Activated naive CD8-positive, alpha-beta T cell treated with anti-CD3 and anti-CD28 coated beads, Interleukin-2, amount 50 U/mL, for 16 hours (primary cell): ENCODE results near the gene TRIM61.
"Not testable (repeated sequence)": the region's sequence is repeated elsewhere in the genome, so short reads cannot be mapped to it uniquely, and the experiment has no call there.

ENCODE experiments used
- DNase-seq: peaks from one replicate; pipeline ENCODE4 v3.0.0-alpha.2; 2020; ENCODE audit warnings: low read depth, low spot score

Gene TRIM61

DNA sequence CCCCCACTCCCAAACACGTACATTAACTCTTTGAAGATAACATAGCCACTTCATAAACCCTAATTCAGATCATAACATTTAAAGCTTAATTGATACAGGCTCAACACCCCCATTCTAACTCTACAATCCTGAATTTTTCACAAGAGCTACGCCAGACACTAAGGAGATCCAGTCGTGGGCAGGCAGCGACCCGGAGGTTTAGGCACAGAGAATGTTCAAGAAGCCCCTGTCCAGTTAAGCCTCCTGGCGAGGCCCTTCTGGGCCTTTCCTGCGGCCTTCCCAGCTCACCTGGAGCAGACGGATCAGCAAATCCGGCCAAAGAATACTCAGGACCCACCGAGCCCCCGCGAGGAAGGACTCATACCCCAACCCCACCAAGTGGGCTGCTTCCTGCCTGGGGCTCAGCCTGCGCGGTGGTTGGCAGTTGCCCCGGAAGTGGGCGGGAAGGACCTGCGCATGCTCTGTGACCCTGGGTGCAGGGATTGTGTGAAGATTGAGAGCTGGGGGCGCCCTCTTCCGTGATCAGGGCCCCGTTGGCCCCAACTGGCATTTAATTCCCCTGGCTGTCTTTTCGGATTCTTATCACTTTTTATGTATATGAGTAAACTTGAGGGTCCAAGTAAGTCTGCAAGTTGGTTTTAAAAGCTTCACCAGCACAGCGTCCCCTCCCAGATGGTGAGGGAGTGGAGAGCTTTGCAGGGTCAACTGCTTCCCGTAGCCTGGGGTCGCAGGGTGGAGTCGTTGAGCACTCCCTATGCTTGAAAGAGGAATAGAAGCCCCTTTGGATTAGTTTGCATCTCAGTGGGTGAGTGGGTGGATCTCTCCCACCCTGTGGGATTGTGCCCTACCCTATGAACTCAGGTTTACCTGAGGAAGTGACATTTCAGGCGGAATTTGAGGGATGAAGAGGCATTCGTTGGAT is at the start of gene TRIM61:
TRIM61 (minus strand) TSS at position 415 of the 922 bp plus-strand sequence. CDS start 7,655 bp downstream, outside the sequence.
- DNase-seq, result peak; percentile 22

DNA sequence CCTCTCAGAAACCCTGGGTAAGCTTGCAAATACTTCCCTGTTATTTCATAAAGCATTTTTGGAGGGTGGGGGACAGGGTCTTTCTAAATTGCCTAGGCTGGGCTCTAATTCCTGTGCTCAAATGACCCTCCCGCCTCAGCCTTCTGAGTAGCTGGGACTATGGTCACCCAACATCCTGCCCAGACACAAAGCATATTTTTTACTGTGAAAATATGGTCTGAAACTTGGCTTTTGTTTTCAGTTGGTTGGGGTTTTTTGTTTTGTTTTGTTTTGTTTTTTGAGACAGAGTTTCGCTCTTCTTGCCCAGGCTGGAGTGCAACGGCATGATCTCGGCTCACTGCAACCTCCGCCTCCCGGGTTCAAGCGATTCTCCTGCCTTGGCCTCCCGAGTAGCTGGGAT is 48.3 kb upstream of the TRIM61 start:
- not testable (repeated sequence) for DNase-seq

DNA sequence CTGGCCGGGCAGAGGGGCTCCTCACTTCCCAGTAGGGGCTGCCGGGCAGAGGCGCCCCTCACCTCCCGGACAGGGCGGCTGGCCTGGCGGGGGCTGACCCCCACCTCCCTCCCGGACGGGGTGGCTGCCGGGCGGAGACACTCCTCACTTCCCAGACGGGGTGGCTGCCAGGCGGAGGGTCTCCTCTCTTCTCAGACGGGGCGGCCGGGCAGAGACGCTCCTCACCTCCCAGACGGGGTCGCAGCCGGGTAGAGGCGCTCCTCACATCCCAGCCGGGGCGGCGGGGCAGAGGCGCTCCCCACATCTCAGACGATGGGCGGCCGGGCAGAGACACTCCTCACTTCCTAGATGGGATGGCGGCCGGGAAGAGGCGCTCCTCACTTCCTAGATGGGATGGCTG is 42.5 kb upstream of the TRIM61 start:
- DNase-seq, result not testable (repeated sequence)

DNA sequence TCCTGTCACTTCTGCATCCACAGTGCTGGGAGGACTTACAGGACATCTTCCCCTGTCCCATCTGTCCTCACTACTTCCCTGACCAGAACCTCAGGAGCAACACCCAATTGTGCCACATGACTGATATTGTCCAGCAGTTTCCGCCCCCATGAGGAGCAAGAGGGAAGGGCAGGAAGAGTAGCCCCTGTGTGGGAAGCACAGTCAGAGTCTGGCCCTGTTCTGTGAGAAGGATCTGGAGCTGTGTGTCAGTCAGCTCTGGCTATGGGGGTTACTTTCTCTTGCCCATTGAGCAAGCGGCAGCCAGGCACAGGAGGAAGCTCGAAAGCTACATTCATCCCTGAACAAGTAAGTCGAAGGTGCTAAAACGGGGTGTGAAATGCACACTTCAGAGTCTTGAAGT is 39.5 kb upstream of the TRIM61 start:
- no peak for DNase-seq

DNA sequence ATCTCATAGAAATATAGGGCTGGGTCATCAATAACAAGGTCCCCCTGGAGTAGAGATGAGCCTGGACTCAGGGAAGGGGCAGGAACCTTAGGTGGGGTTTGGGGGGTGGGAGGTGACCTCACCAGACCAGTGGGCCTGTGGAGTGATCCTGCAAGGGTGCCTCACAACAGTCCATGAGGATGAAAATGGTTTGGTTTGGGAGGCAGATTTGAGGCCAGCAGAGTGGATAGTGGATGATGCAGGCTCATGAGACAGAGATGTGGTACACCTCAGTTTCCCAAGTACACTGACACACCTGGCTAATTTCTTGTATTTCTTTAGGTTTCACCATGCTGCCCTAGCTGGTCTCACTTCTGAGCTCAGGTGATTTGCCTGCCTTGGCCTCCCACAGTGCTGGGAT is 36.2 kb upstream of the TRIM61 start:
- no peak for DNase-seq

DNA sequence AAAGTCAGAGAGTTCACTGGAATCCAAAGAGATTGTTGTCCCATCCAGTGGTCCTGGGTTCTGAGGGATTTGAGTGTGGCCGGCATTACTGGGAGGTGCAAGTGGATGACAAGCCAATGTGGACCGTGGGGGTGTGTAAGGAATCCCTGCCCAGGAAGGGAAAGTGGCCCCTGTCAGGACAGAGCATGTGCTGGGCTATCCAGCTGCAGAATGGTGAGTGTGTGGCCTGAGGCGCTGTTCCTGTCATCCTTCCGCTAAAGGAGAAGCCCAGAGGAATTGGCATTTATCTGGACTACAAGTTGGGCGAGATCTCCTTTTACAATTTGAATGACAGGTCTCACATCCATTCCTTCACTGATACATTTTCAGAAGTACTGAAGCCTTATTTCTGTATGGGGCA is 33.9 kb upstream of the TRIM61 start:
- no peak for DNase-seq

DNA sequence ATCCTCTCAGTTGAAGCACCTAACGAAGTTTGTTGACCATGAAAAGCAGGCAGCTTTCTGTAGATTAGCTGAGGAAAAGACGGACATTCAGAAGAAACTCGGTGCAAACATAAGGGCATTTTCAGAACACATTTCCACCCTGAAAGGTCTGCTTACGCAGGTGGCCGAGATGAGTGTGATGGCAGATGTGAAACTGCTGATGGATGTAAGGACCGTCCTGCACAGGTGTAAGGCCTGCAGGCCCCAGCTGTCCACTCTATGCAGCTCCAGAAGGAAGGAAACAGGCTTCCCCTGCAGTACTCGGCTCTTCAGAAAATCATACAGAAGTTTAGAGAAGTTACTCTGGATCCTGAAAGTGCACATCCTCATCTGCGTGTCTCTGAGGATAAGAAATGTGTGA is 33.5 kb upstream of the TRIM61 start:
- no peak for DNase-seq

DNA sequence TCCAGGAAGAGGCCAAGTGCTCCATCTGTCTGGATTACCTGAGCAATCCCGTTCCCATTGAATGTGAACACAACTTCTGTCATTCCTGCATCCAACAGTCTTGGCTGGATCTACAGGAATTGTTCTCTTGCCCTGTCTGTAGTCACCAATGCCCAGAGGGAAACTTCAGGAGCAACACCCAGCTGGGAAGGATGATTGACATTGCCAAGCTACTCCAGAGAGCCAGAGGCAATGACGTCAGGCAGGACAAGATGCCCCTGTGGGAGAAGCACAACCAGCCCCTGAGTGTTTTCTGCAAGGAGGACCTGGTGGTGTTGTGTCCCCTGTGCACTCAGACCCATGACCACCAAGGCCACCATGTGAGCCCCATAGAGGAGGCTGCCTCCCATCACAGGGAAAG is 33.0 kb upstream of the TRIM61 start:
- no peak for DNase-seq

DNA sequence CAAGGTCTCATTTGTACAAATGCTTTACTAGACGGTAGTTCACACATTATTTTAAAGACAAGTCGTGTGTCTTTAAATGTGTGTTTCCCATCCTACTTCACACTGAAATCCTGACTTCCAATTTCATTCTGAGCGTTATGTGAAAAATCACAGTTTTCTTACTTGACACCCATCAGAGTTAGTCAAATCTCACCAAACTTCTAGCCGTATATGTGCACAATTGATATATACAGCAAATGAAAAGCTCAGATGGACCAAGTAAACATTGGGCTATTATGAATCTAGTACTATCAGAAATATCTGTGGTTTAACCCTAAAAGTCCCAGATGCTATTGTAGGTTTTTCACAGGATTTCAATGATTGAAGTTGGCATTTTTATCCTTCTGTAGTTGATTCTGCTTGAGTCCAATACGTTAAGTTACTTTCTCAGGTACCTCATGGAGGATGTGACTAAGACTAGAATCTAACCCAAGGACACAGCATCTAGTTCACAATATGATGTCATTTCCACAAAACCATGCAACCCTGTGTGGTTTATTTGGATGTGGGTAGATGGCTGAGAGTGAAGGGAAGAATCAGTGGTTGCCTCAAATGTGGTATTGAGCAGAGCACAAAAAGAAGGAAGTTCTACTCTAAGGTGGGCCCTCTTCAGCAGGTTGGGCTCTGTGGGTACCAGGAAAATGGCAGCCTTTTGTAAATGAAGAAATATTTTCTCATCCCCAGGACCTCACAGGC is 32.2 kb upstream of the TRIM61 start:
- no peak for DNase-seq

DNA sequence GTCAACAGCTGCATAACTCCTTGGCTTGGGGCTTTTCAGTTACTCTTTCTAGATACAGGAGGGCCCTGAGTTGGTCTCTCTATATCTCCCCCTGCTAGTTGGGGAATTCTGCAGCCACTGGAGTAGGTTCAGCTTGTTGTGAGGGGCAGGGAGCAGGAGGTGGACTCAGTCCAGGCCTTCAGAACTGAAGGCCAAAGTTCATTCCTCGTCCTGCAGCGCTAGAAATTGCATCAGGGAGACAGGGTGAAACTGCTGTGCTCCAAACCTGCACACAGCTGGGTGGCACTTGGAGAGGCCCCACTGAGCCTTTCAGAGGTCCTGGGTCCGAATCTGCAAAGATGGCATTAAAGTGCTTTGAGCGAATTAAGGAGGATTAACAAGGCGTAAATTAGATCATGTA is 29.4 kb upstream of the TRIM61 start:
- no peak for DNase-seq

DNA sequence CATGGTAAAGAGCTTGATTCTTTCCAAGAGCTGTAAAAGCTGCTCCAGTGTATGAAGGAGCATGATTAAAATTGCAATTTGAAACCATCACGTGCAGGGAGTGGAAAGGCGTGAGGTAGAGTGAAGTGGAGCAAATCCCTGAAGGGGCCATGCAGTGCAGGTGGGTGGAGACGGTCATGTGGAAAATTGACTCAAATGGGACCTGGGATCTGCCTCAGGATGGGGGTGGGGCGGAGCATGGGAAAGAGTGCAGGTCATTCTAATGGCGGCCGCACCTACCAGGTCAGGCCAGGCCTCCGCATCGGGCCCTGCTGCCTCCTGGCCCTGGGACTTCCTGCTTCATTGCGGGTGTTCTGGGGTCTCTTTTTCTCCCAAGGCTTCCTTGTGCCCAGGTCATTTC is 29.0 kb upstream of the TRIM61 start:
- DNase-seq, result no peak

DNA sequence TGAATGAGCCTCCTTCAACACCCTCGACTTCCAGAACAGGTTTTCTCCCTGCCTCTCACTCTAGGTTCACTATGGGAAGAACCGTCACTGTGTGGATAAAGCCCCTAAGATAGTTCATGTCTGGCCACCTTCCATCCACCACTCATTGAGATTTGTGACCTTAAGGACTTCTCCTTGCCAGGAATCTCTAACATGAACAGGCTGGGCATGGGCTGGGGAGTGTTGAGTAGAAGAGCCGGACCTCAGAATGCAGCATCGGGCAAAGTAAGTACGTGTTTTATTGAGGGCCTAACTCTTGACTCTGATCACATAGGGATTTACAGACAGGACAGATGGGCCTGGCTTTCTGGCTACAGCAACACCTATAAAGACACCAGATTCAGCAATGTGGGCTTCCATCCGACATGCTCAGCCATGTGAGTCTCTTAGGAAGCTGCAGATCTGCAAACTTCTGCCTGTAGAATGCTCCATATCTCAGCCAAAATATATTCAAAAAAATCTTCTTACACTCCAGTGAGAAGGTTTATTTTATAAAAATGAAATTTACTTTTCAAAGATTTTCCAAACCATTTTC is 28.0 kb upstream of the TRIM61 start:
- DNase-seq, result no peak

DNA sequence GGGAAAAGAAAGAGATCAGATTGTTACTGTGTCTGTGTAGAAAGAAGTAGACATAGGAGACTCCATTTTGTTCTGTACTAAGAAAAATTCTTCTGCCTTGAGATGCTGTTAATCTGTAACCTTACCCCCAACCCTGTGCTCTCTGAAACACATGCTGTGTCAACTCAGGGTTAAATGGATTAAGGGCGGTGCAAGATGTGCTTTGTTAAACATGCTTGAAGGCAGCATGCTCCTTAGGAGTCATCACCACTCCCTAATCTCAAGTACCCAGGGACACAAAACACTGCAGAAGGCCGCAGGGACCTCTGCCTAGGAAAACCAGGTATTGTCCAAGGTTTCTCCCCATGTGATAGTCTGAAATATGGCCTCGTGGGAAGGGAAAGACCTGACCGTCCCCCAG is 24.5 kb upstream of the TRIM61 start:
- not testable (repeated sequence) for DNase-seq

DNA sequence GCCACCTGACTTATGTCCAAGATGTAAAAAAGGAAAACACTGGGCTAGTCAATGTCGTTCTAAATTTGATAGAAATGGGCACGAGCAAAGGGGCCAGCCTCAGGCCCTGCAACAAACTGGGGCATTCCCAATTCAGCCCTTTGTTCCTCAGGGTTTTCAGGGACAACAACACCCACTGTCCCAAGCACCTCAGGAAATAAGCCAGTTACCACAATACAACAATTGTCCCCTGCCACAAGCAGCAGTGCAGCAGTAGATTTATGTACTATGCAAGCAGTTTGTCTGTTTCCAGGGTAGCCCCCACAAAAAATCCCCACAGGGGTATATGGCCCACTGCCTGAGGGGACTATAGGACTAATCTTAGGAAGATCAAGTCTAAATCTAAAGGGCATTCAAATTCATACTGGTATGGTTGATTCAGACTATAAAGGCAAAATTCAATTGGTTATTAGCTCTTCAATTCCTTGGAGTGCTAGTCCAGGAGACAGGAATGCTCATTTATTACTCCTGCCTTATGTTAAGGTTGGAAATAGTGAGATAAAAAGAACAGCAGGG is 21.1 kb upstream of the TRIM61 start:
- DNase-seq, result not testable (repeated sequence)

DNA sequence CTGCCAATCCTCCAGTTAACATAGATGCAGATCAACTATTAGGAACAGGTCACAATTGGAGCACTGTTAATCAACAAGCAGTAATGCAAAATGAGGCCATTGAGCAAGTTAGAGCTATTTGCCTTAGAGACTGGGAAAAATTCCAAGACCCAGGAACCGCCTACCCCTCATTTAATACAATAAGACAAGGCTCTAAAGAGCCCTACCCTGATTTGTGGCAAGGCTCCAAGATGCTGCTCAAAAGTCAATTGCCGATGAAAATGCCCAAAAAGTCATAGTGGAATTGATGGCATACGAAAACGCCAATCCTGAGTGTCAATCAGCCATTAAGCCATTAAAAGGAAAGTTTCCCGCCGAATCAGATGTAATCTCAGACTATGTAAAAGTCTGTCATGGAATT is 20.5 kb upstream of the TRIM61 start:
- no peak for DNase-seq

DNA sequence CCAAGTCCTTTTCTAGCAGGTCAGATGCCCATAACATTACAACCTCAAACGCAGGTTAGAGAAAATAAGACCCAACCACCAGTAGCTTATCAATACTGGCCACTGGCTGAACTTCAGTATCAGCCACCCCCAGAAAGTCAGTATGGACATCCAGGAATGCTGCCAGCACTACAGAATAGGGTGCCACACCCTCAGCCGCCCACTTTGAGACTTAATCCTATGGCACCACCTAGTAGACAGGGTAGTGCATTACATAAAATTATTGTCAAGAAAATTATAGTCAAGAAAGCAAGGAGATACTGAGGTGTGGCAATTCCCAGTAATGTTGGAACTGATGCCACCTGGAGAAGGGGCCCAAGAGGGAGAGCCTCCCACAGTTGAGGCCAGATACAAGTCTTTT is 19.9 kb upstream of the TRIM61 start:
- DNase-seq, result no peak

DNA sequence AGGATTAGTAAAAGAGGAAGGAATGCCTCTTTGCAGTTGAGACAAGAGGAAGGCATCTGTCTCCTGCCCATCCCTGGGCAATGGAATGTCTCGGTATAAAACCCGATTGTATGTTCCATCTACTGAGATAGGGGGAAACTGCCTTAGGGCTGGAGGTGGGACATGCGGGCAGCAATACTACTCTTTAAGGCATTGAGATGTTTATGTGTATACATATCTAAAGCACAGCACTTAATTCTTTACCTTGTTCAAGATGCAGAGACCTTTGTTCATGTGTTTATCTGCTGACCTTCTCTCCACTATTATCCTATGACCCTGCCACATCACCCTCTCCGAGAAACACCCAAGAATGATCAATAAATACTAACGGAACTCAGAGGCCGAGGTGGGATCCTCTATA is 18.7 kb upstream of the TRIM61 start:
- DNase-seq, result not testable (repeated sequence)

DNA sequence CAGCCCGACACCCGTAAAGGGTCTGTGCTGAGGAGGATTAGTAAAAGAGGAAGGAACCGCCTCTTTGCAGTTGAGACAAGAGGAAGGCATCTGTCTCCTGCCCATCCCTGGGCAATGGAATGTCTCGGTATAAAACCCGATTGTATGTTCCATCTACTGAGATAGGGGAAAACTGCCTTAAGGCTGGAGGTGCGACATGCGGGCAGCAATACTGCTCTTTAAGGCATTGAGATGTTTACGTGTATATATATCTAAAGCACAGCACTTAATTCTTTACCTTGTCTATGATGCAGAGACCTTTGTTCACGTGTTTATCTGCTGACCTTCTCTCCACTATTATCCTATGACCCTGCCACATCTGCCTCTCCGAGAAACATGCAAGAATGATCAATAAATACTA is 13.3 kb upstream of the TRIM61 start:
- not testable (repeated sequence) for DNase-seq

DNA sequence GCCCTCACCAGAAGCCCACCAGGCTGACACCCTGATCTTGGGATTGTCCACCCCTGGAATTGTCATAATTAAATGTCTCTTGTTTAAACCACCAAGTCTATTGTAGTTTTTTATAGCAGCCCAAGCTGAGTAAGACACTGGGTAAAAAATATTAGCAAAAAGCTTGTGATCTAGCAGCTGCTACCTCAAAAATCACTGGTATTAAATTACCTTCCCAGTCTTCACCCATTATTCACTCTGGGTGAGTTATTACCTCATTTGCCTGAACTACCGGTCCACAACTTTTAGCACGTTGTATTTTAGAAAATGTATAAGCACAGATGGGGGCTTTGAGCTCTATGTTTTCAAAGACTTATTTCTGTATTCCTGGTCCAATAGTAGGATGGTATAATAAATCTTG is 12.0 kb upstream of the TRIM61 start:
- no peak for DNase-seq

DNA sequence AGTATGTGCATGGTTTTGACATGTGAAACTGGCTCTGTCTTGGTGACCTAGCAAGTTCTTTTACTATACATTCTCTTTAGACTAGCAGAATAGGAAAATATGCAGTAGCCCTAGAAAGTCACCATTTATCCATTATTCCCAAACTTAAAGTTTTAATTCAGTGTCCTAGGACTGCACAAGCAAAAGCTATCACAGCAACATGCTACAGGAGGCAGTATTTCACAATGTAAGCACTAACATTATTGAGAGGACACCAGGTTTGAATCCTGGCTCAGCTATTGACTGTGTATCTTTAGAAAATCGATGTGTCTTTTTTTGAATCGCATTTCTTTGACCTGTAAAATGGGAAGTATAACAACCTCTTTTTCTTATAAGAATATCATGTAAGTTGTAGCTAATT is 5.5 kb downstream of the TRIM61 start:
- not testable (repeated sequence) for DNase-seq

DNA sequence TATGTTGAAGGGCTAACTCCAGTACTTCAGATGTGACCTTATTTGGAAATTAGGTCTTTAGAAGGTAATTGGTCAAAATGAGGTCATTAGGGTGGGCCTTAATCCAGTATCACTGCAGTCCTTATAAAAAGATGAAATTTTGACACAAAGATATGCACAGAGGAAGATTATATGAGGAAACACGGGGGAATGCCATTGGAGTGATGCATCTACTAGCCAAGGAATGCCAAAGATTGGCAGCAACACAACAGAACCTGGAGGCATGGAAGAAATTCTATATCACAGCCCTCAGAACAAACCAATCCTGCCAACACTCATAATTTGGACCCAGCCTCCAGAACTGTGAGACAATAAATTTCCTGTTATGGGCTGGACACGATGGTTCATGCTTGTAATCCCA is 17.6 kb downstream of the TRIM61 start:
- no peak for DNase-seq

DNA sequence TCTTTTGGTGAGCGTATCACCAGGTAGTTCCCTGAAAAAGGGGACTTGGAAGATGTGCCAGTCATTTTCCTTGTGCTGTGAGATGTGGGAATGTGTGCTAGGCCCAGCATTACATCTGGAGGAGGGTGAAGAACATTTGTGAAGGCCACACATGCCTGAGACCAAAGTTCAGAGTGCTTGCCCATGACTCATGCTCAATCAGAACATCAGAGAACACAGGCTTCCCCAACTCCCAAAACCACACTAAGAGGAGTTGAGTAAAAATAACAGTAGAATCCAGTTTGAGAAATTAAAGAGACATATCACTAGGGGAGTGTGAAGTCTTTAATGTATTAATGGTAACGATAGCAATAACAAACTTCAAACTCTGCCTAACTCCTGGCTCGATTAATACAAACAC is 18.0 kb downstream of the TRIM61 start:
- DNase-seq, result not testable (repeated sequence)
